H9 (cell line): ENCODE results near the gene DDX24. TPM values are rescaled to one million over a fixed set of nuclear protein-coding genes. Genes with fewer than 3 reads are reported as not detected.

Experiments
- DNase-seq: peaks from one replicate; pipeline ENCODE4 v3.0.0-alpha.2; 2017
- H2AFZ ChIP-seq: one replicate; pipeline ENCODE4 v1.6.1; 2013; ENCODE audit warnings: mild to moderate bottlenecking, low read length, control low read depth, moderate library complexity
- H2AK5ac ChIP-seq: 2 replicates; pipeline ENCODE4 v1.6.1; 2013; ENCODE audit warnings: low read length, control low read depth, mixed read lengths; ENCODE audit not compliant: insufficient read length
- H2BK120ac ChIP-seq: one replicate; pipeline ENCODE4 v1.6.1; 2013; ENCODE audit warnings: low read depth, mild to moderate bottlenecking, low read length, control low read depth, inconsistent platforms; ENCODE audit not compliant: poor library complexity, severe bottlenecking
- H2BK12ac ChIP-seq: 2 replicates; pipeline ENCODE4 v1.6.1; 2013; ENCODE audit warnings: low read length, control low read depth, mixed read lengths, low read depth; ENCODE audit not compliant: insufficient read length
- H2BK15ac ChIP-seq: 2 replicates; pipeline ENCODE4 v1.6.1; 2013; ENCODE audit warnings: low read depth, low read length, control low read depth
- H2BK20ac ChIP-seq: one replicate; pipeline ENCODE4 v1.6.1; 2013; ENCODE audit warnings: low read depth, mild to moderate bottlenecking, low read length, control low read depth, inconsistent platforms; ENCODE audit not compliant: poor library complexity, severe bottlenecking
- H2BK5ac ChIP-seq: 2 replicates; pipeline ENCODE4 v1.6.1; 2013; ENCODE audit warnings: low read length, control low read depth, mixed read lengths; ENCODE audit not compliant: insufficient read length
- H3K14ac ChIP-seq: 2 replicates; pipeline ENCODE4 v1.6.1; 2013; ENCODE audit warnings: low read length, control low read depth; ENCODE audit not compliant: insufficient read depth
- H3K18ac ChIP-seq: 2 replicates; pipeline ENCODE4 v1.6.1; 2013; ENCODE audit warnings: low read depth, mild to moderate bottlenecking, mixed read lengths, low read length, control low read depth; ENCODE audit not compliant: insufficient read length
- H3K23ac ChIP-seq: 2 replicates; pipeline ENCODE4 v1.6.1; 2013; ENCODE audit warnings: low read length, control low read depth, mixed read lengths, low read depth; ENCODE audit not compliant: insufficient read length
- H3K23me2 ChIP-seq: 2 replicates; pipeline ENCODE4 v1.6.1; 2013; ENCODE audit warnings: low read depth, mild to moderate bottlenecking, mixed read lengths, low read length, control low read depth; ENCODE audit not compliant: insufficient read length, poor library complexity, severe bottlenecking
- H3K27ac ChIP-seq: 2 replicates; pipeline ENCODE4 v1.5.1; 2013; ENCODE audit warnings: low read length, control low read depth, mixed read lengths, low read depth; ENCODE audit not compliant: insufficient read length
- H3K27me3 ChIP-seq: 2 replicates; pipeline ENCODE4 v1.6.1; 2013; ENCODE audit warnings: low read length, control low read depth, inconsistent platforms; ENCODE audit not compliant: insufficient read depth
- H3K4ac ChIP-seq: 2 replicates; pipeline ENCODE4 v1.6.1; 2013; ENCODE audit warnings: low read depth, mild to moderate bottlenecking, control low read depth, inconsistent platforms, low read length, moderate library complexity
- H3K4me1 ChIP-seq: 2 replicates; pipeline ENCODE4 v1.6.1; 2013; ENCODE audit warnings: low read length, control low read depth, inconsistent platforms; ENCODE audit not compliant: insufficient read depth
- H3K4me2 ChIP-seq: 2 replicates; pipeline ENCODE4 v1.6.1; 2013; ENCODE audit warnings: low read length, control low read depth, mixed read lengths; ENCODE audit not compliant: insufficient read length, insufficient read depth
- H3K56ac ChIP-seq: 2 replicates; pipeline ENCODE4 v1.6.1; 2013; ENCODE audit warnings: low read depth, mild to moderate bottlenecking, mixed read lengths, low read length, control low read depth; ENCODE audit not compliant: insufficient read length
- H3K79me1 ChIP-seq: 2 replicates; pipeline ENCODE4 v1.6.1; 2013; ENCODE audit warnings: low read depth, mild to moderate bottlenecking, moderate library complexity, low read length, control low read depth, inconsistent platforms; ENCODE audit not compliant: insufficient read depth, poor library complexity, severe bottlenecking
- H3K79me2 ChIP-seq: 2 replicates; pipeline ENCODE4 v1.6.1; 2013; ENCODE audit warnings: low read length, control low read depth, inconsistent platforms; ENCODE audit not compliant: insufficient read depth
- H3K9ac ChIP-seq: 2 replicates; pipeline ENCODE4 v1.6.1; 2013; ENCODE audit warnings: low read length, control low read depth, mixed read lengths; ENCODE audit not compliant: insufficient read length; ENCODE audit errors: extremely low read depth
- H3K9me3 ChIP-seq: one replicate; pipeline ENCODE4 v1.6.1; 2013; ENCODE audit warnings: low read depth, low read length, inconsistent platforms; ENCODE audit not compliant: control insufficient read depth
- H3T11ph ChIP-seq: one replicate; pipeline ENCODE4 v1.6.1; 2013; ENCODE audit warnings: mild to moderate bottlenecking, low read length, control low read depth, inconsistent platforms
- H4K20me1 ChIP-seq: one replicate; pipeline ENCODE4 v1.6.1; 2013; ENCODE audit not compliant: control insufficient read depth, insufficient read length, insufficient read depth
- H4K5ac ChIP-seq: 2 replicates; pipeline ENCODE4 v1.6.1; 2013; ENCODE audit warnings: low read depth, mild to moderate bottlenecking, mixed read lengths, low read length, control low read depth; ENCODE audit not compliant: insufficient read length
- H4K8ac ChIP-seq: replicated peaks from 2 replicates; pipeline ENCODE4 v1.6.1; 2013; ENCODE audit warnings: low read length, control low read depth, mixed read lengths, low read depth; ENCODE audit not compliant: insufficient read length
- H4K91ac ChIP-seq: 2 replicates; pipeline ENCODE4 v1.6.1; 2013; ENCODE audit warnings: low read depth, mild to moderate bottlenecking, moderate library complexity, mixed read lengths, low read length, control low read depth; ENCODE audit not compliant: insufficient read length
- H3K27ac Mint-ChIP-seq, 3 experiments: 2 replicates in 2 of 3; 3 replicates in 1 of 3; pipeline ENCODE4 v1.8.0; 2020 to 2021; ENCODE audit warnings: mixed read lengths in 3 of 3, mild to moderate bottlenecking in 1 of 3, moderate library complexity in 1 of 3
- H3K27me3 Mint-ChIP-seq: 2 replicates; pipeline ENCODE4 v1.8.0; 2021; ENCODE audit warnings: low read depth, mild to moderate bottlenecking, moderate library complexity, mixed read lengths
- H3K36me3 Mint-ChIP-seq, 3 experiments: 2 replicates in 2 of 3; 3 replicates in 1 of 3; pipeline ENCODE4 v1.8.0; 2020 to 2021; ENCODE audit warnings: low read depth in 3 of 3, mixed read lengths in 3 of 3; ENCODE audit not compliant: insufficient read depth in 1 of 3
- H3K4me1 Mint-ChIP-seq, 2 experiments: 2 replicates each; pipeline ENCODE4 v1.8.0; 2020; ENCODE audit warnings: mixed read lengths in 2 of 2
- H3K4me3 Mint-ChIP-seq, 2 experiments: 2 replicates in 1 of 2; 3 replicates in 1 of 2; pipeline ENCODE4 v1.8.0; 2020 to 2021; ENCODE audit warnings: mild to moderate bottlenecking in 2 of 2, mixed read lengths in 2 of 2, moderate library complexity in 1 of 2
- H3K9me3 Mint-ChIP-seq, 2 experiments: 2 replicates in 1 of 2; 3 replicates in 1 of 2; pipeline ENCODE4 v1.8.0; 2020; ENCODE audit warnings: mild to moderate bottlenecking in 2 of 2, mixed read lengths in 2 of 2, moderate library complexity in 1 of 2
- WGBS: extraction: QIAGEN DNeasy Blood & Tissue Kit; methylation state at CpG from one replicate; pipeline ENCODE4 v1.1.7; 2013; ENCODE audit warnings: missing lambda C conversion rate, low lambda C conversion rate, mixed read lengths; ENCODE audit not compliant: insufficient read length; ENCODE audit errors: extremely low coverage; 5-methylcytosine and 5-hydroxymethylcytosine counted together
- total RNA-seq: library from RNA; stranded (reverse); gene quantifications from 2 replicates; pipeline ENCODE4 v1.2.1, GENCODE V29; 2021
- TF ChIP-seq, protein P1 (sequence below): fragments of 200-600 bp; sonication (generic); conservative IDR thresholded peaks from 3 replicates; pipeline ENCODE4 v1.8.0; 2021; ENCODE audit warnings: antibody characterized with exemption, mild to moderate bottlenecking

Gene DDX24
- total RNA-seq, 1 experiment from 2014 or later, result 172 TPM

DNA sequence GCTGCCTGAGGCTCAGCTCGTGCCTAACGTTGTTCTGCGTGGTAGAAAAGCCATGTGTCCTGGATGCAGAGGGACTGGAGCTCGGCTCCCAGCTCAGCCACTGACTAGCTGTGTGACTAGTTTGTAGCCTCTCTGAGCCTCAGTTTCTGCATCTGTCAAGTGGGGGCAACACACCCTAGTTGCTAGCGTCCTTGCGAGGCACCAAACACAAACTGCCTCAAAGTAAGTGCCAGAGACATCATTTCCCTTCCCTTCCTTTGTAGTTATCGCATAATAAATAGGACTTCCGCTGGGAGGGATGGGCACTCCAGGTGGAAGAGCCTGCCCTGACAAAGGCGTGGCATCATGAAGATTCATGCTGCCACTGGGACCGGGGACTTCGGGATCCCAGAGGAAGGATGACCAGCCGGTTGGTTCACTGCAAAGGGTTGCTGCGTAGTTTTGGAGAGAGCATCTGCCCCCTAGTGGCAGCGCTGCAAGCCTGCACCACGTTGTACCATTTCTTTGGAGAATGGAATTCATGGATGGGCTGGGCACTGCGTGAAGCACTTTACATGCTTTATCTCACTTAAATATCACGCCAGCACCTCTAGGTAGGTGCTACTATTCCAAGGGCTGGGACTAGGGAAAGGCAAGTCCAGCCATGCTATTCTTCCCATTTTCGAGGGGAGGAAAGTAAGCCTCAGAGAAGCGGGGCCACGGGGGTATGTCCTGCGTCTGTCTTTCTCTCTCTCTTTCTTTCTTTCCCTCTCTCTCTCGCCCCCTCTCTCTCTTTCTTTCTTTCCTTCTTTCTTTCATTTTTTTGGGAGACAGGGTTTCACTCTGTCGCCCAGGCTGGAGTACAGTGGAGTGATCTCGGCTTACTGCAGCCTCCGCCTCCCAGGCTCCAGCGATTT, 79.3 kb downstream of the DDX24 start:
- Histone ChIP-seq H4K8ac (no peak overlapping the region), H2BK20ac (no peak overlapping the region), H3K27me3 (no peaks in the 10 kb centered on the region), H2AK5ac (no peak overlapping the region), H2BK120ac (no peak overlapping the region), H2BK5ac (no peak overlapping the region), H2AFZ (no peak overlapping the region), H4K5ac (no peak overlapping the region), H2BK15ac (no peak overlapping the region), H3K56ac (no peak overlapping the region), H4K20me1 (no peaks in the 10 kb centered on the region), H3K4me2 (no peak overlapping the region), H3K9me3 (no peaks in the 10 kb centered on the region), H3K79me1 (no peaks in the 10 kb centered on the region), H2BK12ac (no peak overlapping the region), H3K79me2 (no peaks in the 10 kb centered on the region), H3K4ac (no peak overlapping the region), H3K18ac (no peak overlapping the region), H3K23ac (no peak overlapping the region), H3K4me1 (no peaks in the 10 kb centered on the region), H4K91ac (no peak overlapping the region), H3K14ac (no peak overlapping the region), H3K27ac (no peak overlapping the region), H3K23me2 (no peaks in the 10 kb centered on the region), H3T11ph (no peak overlapping the region), H3K9ac (no peak overlapping the region)
- DNase-seq, result peak; percentile 80
- Mint-ChIP-seq H3K4me3 (no peak overlapping the region), H3K27ac (no peak overlapping the region), H3K4me1 (peaks cover 4 to 19% of the 10 kb centered on the region in 2 experiments), H3K36me3 (no peaks in the 10 kb centered on the region), H3K9me3 (no peaks in the 10 kb centered on the region), H3K27me3 (peaks cover 5% of the 10 kb centered on the region)
- WGBS, result no CpG with 5 or more reads among the region's 26 CpGs
- TF ChIP-seq, protein P1, sequence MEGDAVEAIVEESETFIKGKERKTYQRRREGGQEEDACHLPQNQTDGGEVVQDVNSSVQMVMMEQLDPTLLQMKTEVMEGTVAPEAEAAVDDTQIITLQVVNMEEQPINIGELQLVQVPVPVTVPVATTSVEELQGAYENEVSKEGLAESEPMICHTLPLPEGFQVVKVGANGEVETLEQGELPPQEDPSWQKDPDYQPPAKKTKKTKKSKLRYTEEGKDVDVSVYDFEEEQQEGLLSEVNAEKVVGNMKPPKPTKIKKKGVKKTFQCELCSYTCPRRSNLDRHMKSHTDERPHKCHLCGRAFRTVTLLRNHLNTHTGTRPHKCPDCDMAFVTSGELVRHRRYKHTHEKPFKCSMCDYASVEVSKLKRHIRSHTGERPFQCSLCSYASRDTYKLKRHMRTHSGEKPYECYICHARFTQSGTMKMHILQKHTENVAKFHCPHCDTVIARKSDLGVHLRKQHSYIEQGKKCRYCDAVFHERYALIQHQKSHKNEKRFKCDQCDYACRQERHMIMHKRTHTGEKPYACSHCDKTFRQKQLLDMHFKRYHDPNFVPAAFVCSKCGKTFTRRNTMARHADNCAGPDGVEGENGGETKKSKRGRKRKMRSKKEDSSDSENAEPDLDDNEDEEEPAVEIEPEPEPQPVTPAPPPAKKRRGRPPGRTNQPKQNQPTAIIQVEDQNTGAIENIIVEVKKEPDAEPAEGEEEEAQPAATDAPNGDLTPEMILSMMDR, result peak; percentile 98
